Natural killer cell treated with Interleukin-12 subunit alpha and Interleukin-12 subunit beta and Interleukin-15 and Interleukin-18, amount 100 ng/mL, for 72 hours (primary cell): Measurements from ENCODE around the gene C11orf91. TPM values are rescaled to one million over a fixed set of nuclear protein-coding genes. Genes with fewer than 3 reads are reported as not detected.
"Not testable (repeated sequence)": the region's sequence is repeated elsewhere in the genome, so short reads cannot be mapped to it uniquely, and the experiment has no call there.

ENCODE experiments used
- ATAC-seq, 2 donors: fragments of 150-1000 bp; cut with Tn5 transposase in 1 of 2; sonication (Bioruptor Pico), chemical (Tn5 transposase) in 1 of 2; 2 replicates each; pipeline ENCODE4 v1.10.0; 2021
- DNase-seq: peaks from one replicate; pipeline ENCODE4 v3.0.0; 2022; ENCODE audit warnings: low spot score
- H3K27ac Mint-ChIP-seq, 2 donors: 1 replicate in 1 of 2; 2 replicates in 1 of 2; pipeline ENCODE4 v1.8.0; 2022; ENCODE audit warnings: mixed read lengths in 2 of 2, mild to moderate bottlenecking in 1 of 2, moderate library complexity in 1 of 2
- H3K27me3 Mint-ChIP-seq, 2 donors: 1 replicate in 1 of 2; 2 replicates in 1 of 2; pipeline ENCODE4 v1.8.0; 2022; ENCODE audit warnings: mixed read lengths in 2 of 2
- H3K36me3 Mint-ChIP-seq: one replicate; pipeline ENCODE4 v1.8.0; 2022; ENCODE audit warnings: mixed read lengths
- H3K4me1 Mint-ChIP-seq, 2 donors: 1 replicate in 1 of 2; 2 replicates in 1 of 2; pipeline ENCODE4 v1.8.0; 2022; ENCODE audit warnings: low read depth in 2 of 2, mixed read lengths in 2 of 2, mild to moderate bottlenecking in 1 of 2
- H3K4me3 Mint-ChIP-seq: one replicate; pipeline ENCODE4 v1.8.0; 2022; ENCODE audit warnings: mixed read lengths
- H3K9me3 Mint-ChIP-seq: 2 replicates; pipeline ENCODE4 v1.8.0; 2022; ENCODE audit warnings: mixed read lengths
- total RNA-seq, 2 donors: library from RNA; stranded (reverse); gene quantifications; one replicate each; pipeline ENCODE4 v1.2.3, GENCODE V29; 2022

Gene C11orf91
- total RNA-seq, 2 donors from 2014 or later: not detected

DNA sequence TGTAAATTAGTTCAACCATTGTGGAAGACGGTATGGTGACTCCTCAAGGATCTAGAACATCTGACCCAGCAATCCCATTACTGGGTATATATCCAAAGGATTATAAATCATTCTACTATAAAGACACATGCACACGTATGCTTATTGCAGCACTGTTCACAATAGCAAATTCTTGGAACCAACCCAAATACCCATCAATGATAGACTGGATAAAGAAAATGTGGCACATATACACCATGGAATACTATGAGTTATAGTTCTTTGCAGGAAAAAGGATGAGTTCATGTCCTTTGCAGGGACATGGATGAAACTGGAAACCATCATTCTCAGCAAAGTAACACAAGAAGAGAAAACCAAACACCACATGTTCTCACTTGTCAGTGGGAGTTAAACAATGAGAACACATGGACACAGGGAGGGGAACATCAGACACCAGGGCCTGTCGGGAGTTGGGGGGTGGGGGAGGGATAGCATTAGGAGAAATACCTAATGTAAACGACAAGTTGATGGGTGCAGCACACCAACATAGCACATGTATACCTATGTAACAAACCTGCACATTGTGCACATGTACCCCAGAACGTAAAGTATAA is 28.5 kb upstream of the C11orf91 start:
- not testable (repeated sequence) for H3K9me3 Mint-ChIP-seq, H3K4me3 Mint-ChIP-seq, H3K36me3 Mint-ChIP-seq, ATAC-seq, H3K27ac Mint-ChIP-seq, DNase-seq
- H3K4me1 Mint-ChIP-seq: peaks cover 24 to 39% of the 10 kb centered on the region in 2 donors
- H3K27me3 Mint-ChIP-seq: peaks cover 7 to 11% of the 10 kb centered on the region in 2 donors

DNA sequence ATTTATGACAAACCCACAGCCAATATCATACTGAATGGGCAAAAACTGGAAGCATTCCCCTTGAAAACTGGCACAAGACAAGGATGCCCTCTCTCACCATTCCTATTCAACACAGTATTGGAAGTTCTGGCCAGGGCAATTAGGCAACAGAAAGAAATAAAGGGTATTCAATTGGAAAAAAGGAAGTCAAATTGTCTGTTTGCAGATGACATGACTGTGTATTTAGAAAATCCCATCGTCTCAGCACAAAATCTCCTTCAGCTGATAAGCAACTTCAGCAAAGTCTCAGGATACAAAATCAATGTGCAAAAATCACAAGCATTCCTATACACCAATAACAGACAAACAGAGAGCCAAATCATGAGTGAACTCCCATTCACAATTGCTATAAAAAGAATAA is 26.9 kb upstream of the C11orf91 start:
- ATAC-seq, H3K9me3 Mint-ChIP-seq, H3K27ac Mint-ChIP-seq, DNase-seq, H3K4me3 Mint-ChIP-seq, H3K36me3 Mint-ChIP-seq, H3K27me3 Mint-ChIP-seq: not testable (repeated sequence)
- peaks cover 32 to 53% of the 10 kb centered on the region in 2 donors for H3K4me1 Mint-ChIP-seq

DNA sequence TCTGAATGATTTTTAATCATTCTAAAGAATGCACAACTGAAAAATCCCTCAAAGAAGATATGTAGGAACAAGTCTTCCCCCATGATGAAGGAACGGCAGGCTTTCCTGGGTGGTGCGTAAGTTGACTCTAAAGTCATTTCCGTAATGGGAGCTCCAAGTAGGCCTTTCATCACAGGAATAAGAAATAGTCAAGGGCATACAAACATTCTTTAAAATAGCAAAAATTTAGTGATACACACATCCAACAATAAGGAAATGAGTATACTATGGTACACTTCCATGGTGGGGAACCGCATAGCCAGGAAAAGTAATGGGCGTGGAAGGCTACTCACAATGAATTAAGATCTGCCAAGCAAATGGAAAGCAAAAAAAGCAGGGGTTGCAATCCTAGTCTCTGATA is 24.9 kb upstream of the C11orf91 start:
- Mint-ChIP-seq H3K36me3 (peaks cover 5% of the 10 kb centered on the region), H3K4me1 (peaks cover 35 to 56% of the 10 kb centered on the region in 2 donors), H3K9me3 (no peaks in the 10 kb centered on the region), H3K27ac (no peak overlapping the region), H3K4me3 (no peak overlapping the region), H3K27me3 (peaks cover 7 to 9% of the 10 kb centered on the region in 2 donors)
- DNase-seq (no peak), ATAC-seq (no peak)

GRCh38 chr11:33724644-33725035 is 24.0 kb upstream of the C11orf91 start:
- Mint-ChIP-seq H3K36me3 (peaks cover 5% of the 10 kb centered on the region), H3K27ac (peak overlapping the region in 1 of 2 donors; percentile 77), H3K4me1 (peaks cover 35 to 56% of the 10 kb centered on the region in 2 donors), H3K27me3 (peaks cover 7 to 9% of the 10 kb centered on the region in 2 donors), H3K4me3 (peak overlapping the region; percentile 74), H3K9me3 (no peaks in the 10 kb centered on the region)
- DNase-seq (no peak), ATAC-seq (no peak)

- no peaks in the 10 kb centered on the region for H3K9me3 Mint-ChIP-seq
- peak overlapping the region; percentile 74 for H3K4me3 Mint-ChIP-seq
- H3K27ac Mint-ChIP-seq: peak overlapping the region; percentile 65 to 77
- ATAC-seq: peak in 1 of 2 donors; percentile 14
- H3K36me3 Mint-ChIP-seq: peaks cover 5% of the 10 kb centered on the region
- H3K27me3 Mint-ChIP-seq: peaks cover 7 to 9% of the 10 kb centered on the region in 2 donors
- DNase-seq: no peak
- H3K4me1 Mint-ChIP-seq: peaks cover 35 to 52% of the 10 kb centered on the region in 2 donors
Measured at GRCh38 chr11:33723238-33723881, 22.7 kb upstream of the C11orf91 start.

GRCh38 chr11:33722590-33723234 is 22.1 kb upstream of the C11orf91 start:
- no peaks in the 10 kb centered on the region for H3K9me3 Mint-ChIP-seq
- peak overlapping the region; percentile 74 for H3K4me3 Mint-ChIP-seq
- H3K36me3 Mint-ChIP-seq: peaks cover 5% of the 10 kb centered on the region
- peak overlapping the region; percentile 65 to 77 for H3K27ac Mint-ChIP-seq
- H3K4me1 Mint-ChIP-seq: peaks cover 35 to 52% of the 10 kb centered on the region in 2 donors
- ATAC-seq (peak; percentile 95), DNase-seq (peak; percentile 78)
- H3K27me3 Mint-ChIP-seq: peaks cover 7% of the 10 kb centered on the region in 2 donors

- peak overlapping the region in 1 of 2 donors; percentile 19 for H3K27ac Mint-ChIP-seq
- peaks cover 35 to 52% of the 10 kb centered on the region in 2 donors for H3K4me1 Mint-ChIP-seq
- H3K9me3 Mint-ChIP-seq: no peaks in the 10 kb centered on the region
- H3K4me3 Mint-ChIP-seq: peak overlapping the region; percentile 74
- H3K36me3 Mint-ChIP-seq: peaks cover 5% of the 10 kb centered on the region
- peaks cover 4 to 7% of the 10 kb centered on the region in 2 donors for H3K27me3 Mint-ChIP-seq
- DNase-seq (no peak), ATAC-seq (no peak)
Measured at GRCh38 chr11:33721984-33722383, 21.4 kb upstream of the C11orf91 start.

- peaks cover 35 to 51% of the 10 kb centered on the region in 2 donors for H3K4me1 Mint-ChIP-seq
- H3K27me3 Mint-ChIP-seq: peaks cover 1 to 4% of the 10 kb centered on the region in 2 donors
- DNase-seq: no peak
Measured at GRCh38 chr11:33721426-33721825, 20.8 kb upstream of the C11orf91 start.

DNA sequence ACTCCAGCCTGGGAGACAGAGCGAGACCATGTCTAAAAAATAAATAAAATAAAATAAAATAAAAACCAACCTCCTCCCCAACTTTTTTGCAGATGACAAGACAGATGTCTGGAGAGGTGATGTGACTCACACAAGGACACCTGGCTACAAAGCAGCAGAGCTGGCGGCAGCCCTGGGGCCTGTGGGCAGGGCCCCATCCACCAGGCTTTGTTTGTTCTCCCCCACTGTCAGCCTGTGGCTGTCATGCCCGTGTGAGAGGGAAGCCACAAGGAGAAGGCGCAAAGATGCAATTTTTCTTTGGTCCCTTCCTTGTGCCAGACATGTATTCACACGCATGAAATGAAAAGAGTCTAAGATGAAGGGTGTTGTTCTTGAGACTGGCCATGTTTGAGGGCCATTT is 19.0 kb upstream of the C11orf91 start:
- ATAC-seq (no peak), DNase-seq (no peak)
- Mint-ChIP-seq H3K27me3 (no peaks in the 10 kb centered on the region), H3K4me1 (peaks cover 33 to 35% of the 10 kb centered on the region in 2 donors), H3K36me3 (no peaks in the 10 kb centered on the region), H3K9me3 (no peaks in the 10 kb centered on the region), H3K4me3 (no peak overlapping the region), H3K27ac (no peak overlapping the region)

More at GRCh38 chr11:33721426-33721825, 20.8 kb upstream of the C11orf91 start:
- ATAC-seq: no peak
- peaks cover 3% of the 10 kb centered on the region for H3K36me3 Mint-ChIP-seq
- peak overlapping the region; percentile 74 for H3K4me3 Mint-ChIP-seq
- H3K27ac Mint-ChIP-seq: peak overlapping the region in 1 of 2 donors; percentile 19
- H3K9me3 Mint-ChIP-seq: no peaks in the 10 kb centered on the region

DNA sequence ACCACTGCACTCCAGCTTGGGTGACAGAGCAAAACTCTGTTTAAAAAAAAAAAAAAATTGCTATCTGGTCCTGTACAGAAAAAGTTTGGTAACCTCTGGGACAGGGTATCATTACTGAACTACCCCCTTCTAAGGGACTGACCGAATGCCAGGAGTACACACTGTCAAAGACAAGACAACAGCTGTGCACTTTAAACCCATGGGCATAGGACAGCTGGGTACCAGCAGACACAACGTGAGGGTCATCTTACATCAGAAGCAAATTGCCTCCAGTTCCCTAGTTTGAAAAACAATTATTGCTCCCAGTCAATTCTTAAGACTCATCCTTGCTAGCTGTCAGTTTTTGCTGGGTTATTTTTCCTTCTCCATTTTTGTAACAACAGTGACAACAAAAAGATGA is 17.8 kb upstream of the C11orf91 start:
- ATAC-seq (no peak), DNase-seq (no peak)
- no peaks in the 10 kb centered on the region for H3K36me3 Mint-ChIP-seq
- peaks cover 23 to 24% of the 10 kb centered on the region in 2 donors for H3K4me1 Mint-ChIP-seq
- H3K27me3 Mint-ChIP-seq: no peaks in the 10 kb centered on the region
- no peaks in the 10 kb centered on the region for H3K9me3 Mint-ChIP-seq
- H3K27ac Mint-ChIP-seq: no peak overlapping the region
- no peak overlapping the region for H3K4me3 Mint-ChIP-seq

DNA sequence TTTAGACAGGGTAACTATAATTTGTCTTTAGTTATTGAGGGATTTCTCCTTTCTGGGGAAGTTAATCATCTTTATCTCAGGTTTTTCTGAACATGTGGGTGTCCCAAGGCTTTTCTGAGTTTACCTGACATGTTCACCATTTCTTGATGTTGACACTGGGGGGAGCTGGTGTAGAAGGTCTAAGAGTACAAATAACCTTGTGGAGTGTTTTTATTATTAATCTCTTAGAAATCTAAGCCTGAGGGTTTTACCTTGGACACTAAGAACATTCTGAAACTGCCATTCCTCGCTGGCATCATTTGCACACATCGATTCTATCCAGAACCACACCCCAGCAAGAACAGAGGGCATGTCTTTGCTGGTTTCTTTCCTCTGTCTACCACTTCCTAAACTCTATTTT is 15.6 kb upstream of the C11orf91 start:
- Mint-ChIP-seq H3K9me3 (no peaks in the 10 kb centered on the region), H3K27me3 (no peaks in the 10 kb centered on the region), H3K4me3 (no peak overlapping the region), H3K36me3 (no peaks in the 10 kb centered on the region), H3K27ac (no peak overlapping the region), H3K4me1 (peaks cover under 1 to 2% of the 10 kb centered on the region in 2 donors)
- DNase-seq: no peak
- no peak for ATAC-seq

- H3K27ac Mint-ChIP-seq: no peak overlapping the region
Measured at GRCh38 chr11:33713856-33714398, 13.3 kb upstream of the C11orf91 start.

GRCh38 chr11:33713151-33713855 is 12.7 kb upstream of the C11orf91 start:
- DNase-seq (no peak), ATAC-seq (no peak)
- Mint-ChIP-seq H3K36me3 (no peaks in the 10 kb centered on the region), H3K27me3 (no peaks in the 10 kb centered on the region), H3K4me3 (no peak overlapping the region), H3K27ac (no peak overlapping the region), H3K4me1 (no peaks in the 10 kb centered on the region), H3K9me3 (no peaks in the 10 kb centered on the region)

More at GRCh38 chr11:33713856-33714398, 13.3 kb upstream of the C11orf91 start:
- DNase-seq (no peak), ATAC-seq (no peak)
- Mint-ChIP-seq H3K4me3 (no peak overlapping the region), H3K36me3 (no peaks in the 10 kb centered on the region), H3K9me3 (no peaks in the 10 kb centered on the region), H3K4me1 (no peaks in the 10 kb centered on the region), H3K27me3 (no peaks in the 10 kb centered on the region)
